Liver (tissue), 9 donors: ENCODE results near the gene PAAF1. TPM values are rescaled to one million over a fixed set of nuclear protein-coding genes. Genes with fewer than 3 reads are reported as not detected.
"Not testable (repeated sequence)": the region's sequence is repeated elsewhere in the genome, so short reads cannot be mapped to it uniquely, and the experiment has no call there.

Experiments
- DNase-seq: peaks from one replicate; pipeline ENCODE4 v3.0.0-alpha.2; 2017; ENCODE audit warnings: low spot score
- H3K27ac ChIP-seq, 2 donors: one replicate each; pipeline ENCODE4 v1.7.0; 2013; ENCODE audit warnings: inconsistent platforms in 2 of 2, low read length in 2 of 2, control low read depth in 1 of 2, low read depth in 1 of 2, mild to moderate bottlenecking in 1 of 2
- H3K27me3 ChIP-seq, 4 donors: one replicate each; pipeline versions ENCODE4 v1.6.1 to v1.7.0; 2013; ENCODE audit warnings: low read length in 3 of 4, inconsistent platforms in 1 of 4, mild to moderate bottlenecking in 1 of 4, moderate library complexity in 1 of 4; ENCODE audit not compliant: control insufficient read depth in 4 of 4, insufficient read depth in 4 of 4
- H3K36me3 ChIP-seq, 4 donors: one replicate each; pipeline versions ENCODE4 v1.6.1 to v1.7.0; 2013; ENCODE audit warnings: low read length in 3 of 4, mild to moderate bottlenecking in 3 of 4, low read depth in 1 of 4, moderate library complexity in 1 of 4; ENCODE audit not compliant: control insufficient read depth in 4 of 4, insufficient read depth in 3 of 4
- H3K4me1 ChIP-seq, 4 donors: one replicate each; pipeline versions ENCODE4 v1.6.1 to v1.7.0; 2013; ENCODE audit warnings: low read length in 3 of 4, mild to moderate bottlenecking in 3 of 4, moderate library complexity in 1 of 4; ENCODE audit not compliant: control insufficient read depth in 4 of 4, insufficient read depth in 4 of 4
- H3K4me3 ChIP-seq, 3 donors: one replicate each; pipeline versions ENCODE4 v1.6.1 to v1.7.0; 2013; ENCODE audit warnings: low read length in 3 of 3, control low read depth in 1 of 3, low read depth in 1 of 3, mild to moderate bottlenecking in 1 of 3
- H3K9ac ChIP-seq, 2 donors: one replicate each; pipeline ENCODE4 v1.7.0; 2013; ENCODE audit warnings: low read length in 2 of 2, mild to moderate bottlenecking in 2 of 2, moderate library complexity in 2 of 2, control low read depth in 1 of 2, low read depth in 1 of 2
- H3K9me3 ChIP-seq, 4 donors: one replicate each; pipeline versions ENCODE4 v1.6.1 to v1.7.0; 2013; ENCODE audit warnings: low read length in 3 of 4; ENCODE audit not compliant: control insufficient read depth in 4 of 4
- CTCF ChIP-seq: fragments of 150-350 bp; IDR thresholded peaks from 2 replicates; pipeline ENCODE4 v1.5.1; 2017; ENCODE audit warnings: improper control_type of control experiment, low read depth, low read length; ENCODE audit not compliant: missing input control
- FOXA1 ChIP-seq: IDR thresholded peaks from 2 replicates; pipeline ENCODE4 v1.6.1; 2016; ENCODE audit warnings: antibody characterized with exemption
- FOXA2 ChIP-seq: IDR thresholded peaks from 2 replicates; pipeline ENCODE4 v1.6.1; 2016; ENCODE audit warnings: antibody characterized with exemption
- HNF4A ChIP-seq, 2 donors: conservative IDR thresholded peaks; 2 replicates each; pipeline ENCODE4 v1.6.1; 2016; ENCODE audit warnings: antibody characterized with exemption in 2 of 2, mild to moderate bottlenecking in 2 of 2
- HNF4G ChIP-seq: IDR thresholded peaks from 2 replicates; pipeline ENCODE4 v1.6.1; 2016; ENCODE audit warnings: antibody characterized with exemption
- JUND ChIP-seq, 2 donors: IDR thresholded peaks; 2 replicates each; pipeline ENCODE4 v1.6.1; 2016; ENCODE audit warnings: antibody characterized with exemption in 2 of 2
- NR2F2 ChIP-seq: IDR thresholded peaks from 2 replicates; pipeline ENCODE4 v1.6.1; 2016; ENCODE audit warnings: antibody characterized with exemption
- RAD21 ChIP-seq, 2 donors: IDR thresholded peaks; 2 replicates each; pipeline ENCODE4 v1.6.1; 2016; ENCODE audit warnings: antibody characterized with exemption in 2 of 2, mild to moderate bottlenecking in 2 of 2
- REST ChIP-seq: IDR thresholded peaks from 2 replicates; pipeline ENCODE4 v1.6.1; 2016; ENCODE audit warnings: antibody characterized with exemption, mild to moderate bottlenecking
- RXRA ChIP-seq, 2 donors: IDR thresholded peaks; 2 replicates each; pipeline ENCODE4 v1.6.1; 2017 to 2018; ENCODE audit warnings: antibody characterized with exemption in 2 of 2, mild to moderate bottlenecking in 1 of 2
- SP1 ChIP-seq: IDR thresholded peaks from 2 replicates; pipeline ENCODE4 v1.6.1; 2018; ENCODE audit warnings: antibody characterized with exemption, mild to moderate bottlenecking
- TAF1 ChIP-seq: conservative IDR thresholded peaks from 2 replicates; pipeline ENCODE4 v1.6.1; 2016; ENCODE audit warnings: antibody characterized with exemption, mild to moderate bottlenecking
- YY1 ChIP-seq: IDR thresholded peaks from 2 replicates; pipeline ENCODE4 v1.6.1; 2016; ENCODE audit warnings: antibody characterized with exemption, mild to moderate bottlenecking
- ZBTB33 ChIP-seq: IDR thresholded peaks from 2 replicates; pipeline ENCODE4 v1.6.1; 2016; ENCODE audit warnings: antibody characterized with exemption
- WGBS: extraction: QIAGEN DNeasy Blood & Tissue Kit; methylation state at CpG from one replicate; pipeline ENCODE4 v1.1.7; 2013; 5-methylcytosine and 5-hydroxymethylcytosine counted together
- polyA plus RNA-seq, 2 donors: library from polyadenylated mRNA; stranded (reverse) in 1 of 2; unstranded in 1 of 2; fragments of 200-250 nt in 1 of 2; fragments of >200 nt in 1 of 2; fragmentation: Nextera tagmentation in 1 of 2; extraction: Ambion mirVana in 1 of 2; gene quantifications; one replicate each; pipeline versions ENCODE4 v1.2.1 to v1.2.3, GENCODE V29; 2013 to 2015
- total RNA-seq, 2 donors: library from RNA; depleted of rRNA; stranded (reverse); fragments of >200 nt; gene quantifications; one replicate each; pipeline ENCODE4 v1.2.3, GENCODE V29; 2014
- TF ChIP-seq, protein P1 (sequence below): IDR thresholded peaks from 2 replicates; pipeline ENCODE4 v1.6.1; 2016; ENCODE audit warnings: antibody characterized with exemption
- TF ChIP-seq, protein P2 (sequence below): IDR thresholded peaks from 2 replicates; pipeline ENCODE4 v1.6.1; 2016; ENCODE audit warnings: antibody characterized with exemption
- donor health status: healthy.
- donor health status: healthy.
- donor health status: healthy.
- donor health status: healthy.
- donor health status: healthy.

Gene PAAF1
- total and polyA plus RNA-seq, 4 donors, result 5.3 to 10.4 (median 8.3) TPM

- TF ChIP-seq, protein P1, sequence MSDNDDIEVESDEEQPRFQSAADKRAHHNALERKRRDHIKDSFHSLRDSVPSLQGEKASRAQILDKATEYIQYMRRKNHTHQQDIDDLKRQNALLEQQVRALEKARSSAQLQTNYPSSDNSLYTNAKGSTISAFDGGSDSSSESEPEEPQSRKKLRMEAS, result no peak
- no peak for TF ChIP-seq RAD21 (IDR thresholded peaks at IDR 0.05)
- no peak for TF ChIP-seq NR2F2
- no peak for TF ChIP-seq ZBTB33
- no peak for TF ChIP-seq REST
- no peak for TF ChIP-seq FOXA1
- no peak for TF ChIP-seq CTCF
- no peak for TF ChIP-seq FOXA2
- no peak for TF ChIP-seq SP1
- no peak for TF ChIP-seq YY1
- TF ChIP-seq, protein P2, sequence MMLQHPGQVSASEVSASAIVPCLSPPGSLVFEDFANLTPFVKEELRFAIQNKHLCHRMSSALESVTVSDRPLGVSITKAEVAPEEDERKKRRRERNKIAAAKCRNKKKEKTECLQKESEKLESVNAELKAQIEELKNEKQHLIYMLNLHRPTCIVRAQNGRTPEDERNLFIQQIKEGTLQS, result no peak
- no peak for TF ChIP-seq HNF4G
- no peak for TF ChIP-seq HNF4A (conservative IDR thresholded peaks at IDR 0.05)
- TF ChIP-seq JUND (IDR thresholded peaks at IDR 0.05), result no peak
- no peak for TF ChIP-seq RXRA (IDR thresholded peaks at IDR 0.05)
- no peak for TF ChIP-seq TAF1
- DNase-seq, result no peak
- Histone ChIP-seq H3K4me3 (no peak overlapping the region), H3K9ac (no peak overlapping the region), H3K27ac (no peak overlapping the region), H3K9me3 (no peaks in the 10 kb centered on the region), H3K4me1 (no peaks in the 10 kb centered on the region), H3K27me3 (no peaks in the 10 kb centered on the region), H3K36me3 (peaks cover 7 to 31% (median 21%) of the 10 kb centered on the region in 4 donors)
- 96% methylated on average over 7 of the region's 7 CpGs for WGBS
These were observed 56.0 kb downstream of the PAAF1 start for GRCh38 chr11:73932781-73933180.

GRCh38 chr11:73936047-73936446, 59.2 kb downstream of the PAAF1 start:
- H3K9ac ChIP-seq, H3K4me1 ChIP-seq, H3K27ac ChIP-seq, H3K27me3 ChIP-seq, H3K4me3 ChIP-seq, H3K9me3 ChIP-seq, DNase-seq: not testable (repeated sequence)
- peaks cover 0 to 15% (median 8%) of the 10 kb centered on the region in 4 donors for H3K36me3 ChIP-seq
- WGBS, result 97% methylated on average over 13 of the region's 25 CpGs
